Keratinocyte (primary cell): Measurements from ENCODE around the gene IGSF23. TPM values are rescaled to one million over a fixed set of nuclear protein-coding genes. Genes with fewer than 3 reads are reported as not detected.

ENCODE experiments used
- DNase-seq: peaks from one replicate; pipeline ENCODE4 v3.0.0-alpha.2; 2011; ENCODE audit warnings: low read depth, missing footprints, low spot score
- FAIRE-seq: peaks from 2 replicates; lab custom pipeline; 2011; peaks lifted over from hg19 to GRCh38; lab: Jason Lieb, UNC
- H2AFZ ChIP-seq: 2 replicates; pipeline ENCODE4 v1.6.0; 2012; ENCODE audit warnings: low read length, control low read depth, inconsistent platforms; ENCODE audit not compliant: control insufficient read depth
- H3K27ac ChIP-seq: 2 replicates; pipeline ENCODE4 v1.5.1; 2011; ENCODE audit warnings: low read length; ENCODE audit not compliant: control insufficient read depth, insufficient read depth
- H3K27me3 ChIP-seq: 3 replicates; pipeline ENCODE4 v1.6.0; 2011; ENCODE audit warnings: low read length; ENCODE audit not compliant: control insufficient read depth, insufficient read depth; ENCODE audit errors: extremely low read depth
- H3K36me3 ChIP-seq, 2 experiments: 2 replicates in 1 of 2; 3 replicates in 1 of 2; pipeline ENCODE4 v1.5.1; 2011; ENCODE audit warnings: low read length in 2 of 2, mild to moderate bottlenecking in 1 of 2; ENCODE audit not compliant: control insufficient read depth in 2 of 2, insufficient read depth in 2 of 2; ENCODE audit errors: extremely low read depth in 1 of 2
- H3K4me1 ChIP-seq: 3 replicates; pipeline ENCODE4 v1.5.1; 2011; ENCODE audit warnings: low read length; ENCODE audit not compliant: control insufficient read depth, insufficient read depth; ENCODE audit errors: extremely low read depth
- H3K4me2 ChIP-seq: 3 replicates; pipeline ENCODE4 v1.6.0; 2011; ENCODE audit warnings: low read depth, low read length; ENCODE audit not compliant: control insufficient read depth, insufficient read depth; ENCODE audit errors: extremely low read depth
- H3K4me3 ChIP-seq, 3 experiments: fragments of 200-600 bp in 1 of 3; sonication (generic) in 1 of 3; 2 replicates in 2 of 3; 3 replicates in 1 of 3; pipeline ENCODE4 v1.5.1; 2011 to 2016; ENCODE audit warnings: low read length in 3 of 3, mild to moderate bottlenecking in 3 of 3, control low read depth in 2 of 3, inconsistent platforms in 1 of 3, low read depth in 1 of 3, mixed read lengths in 1 of 3, mixed run types in 1 of 3, moderate library complexity in 1 of 3; ENCODE audit not compliant: control insufficient read depth in 2 of 3, insufficient read depth in 2 of 3; ENCODE audit errors: extremely low read depth in 1 of 3
- H3K79me2 ChIP-seq: 2 replicates; pipeline ENCODE4 v1.6.0; 2012; ENCODE audit warnings: low read length; ENCODE audit not compliant: control insufficient read depth, insufficient read depth
- H3K9ac ChIP-seq: 3 replicates; pipeline ENCODE4 v1.6.0; 2011; ENCODE audit warnings: low read length; ENCODE audit not compliant: control insufficient read depth, insufficient read depth; ENCODE audit errors: extremely low read depth
- H3K9me1 ChIP-seq: 3 replicates; pipeline ENCODE4 v1.6.0; 2011; ENCODE audit warnings: low read length; ENCODE audit not compliant: control insufficient read depth, insufficient read depth; ENCODE audit errors: extremely low read depth
- H3K9me3 ChIP-seq: 2 replicates; pipeline ENCODE4 v1.5.1; 2012; ENCODE audit warnings: low read depth, low read length; ENCODE audit not compliant: control insufficient read depth
- H4K20me1 ChIP-seq: 3 replicates; pipeline ENCODE4 v1.6.0; 2011; ENCODE audit warnings: low read length; ENCODE audit not compliant: control insufficient read depth, insufficient read depth; ENCODE audit errors: extremely low read depth
- EZH2 ChIP-seq: IDR thresholded peaks from one replicate; pipeline ENCODE4 v1.6.1; 2012; ENCODE audit warnings: inconsistent platforms, mild to moderate bottlenecking, low read length, moderate library complexity
- dilution Hi-C: fragments of 300-500 bp; cut with MboI; formaldehyde crosslinking; loops from one replicate; pipeline ENCODE4 v1.7.0; 2020; ENCODE audit warnings: low sequenced_read_pairs; ENCODE audit not compliant: extremely low pct_ligation_motif_present
- polyA plus RNA-seq, 5 experiments: library from polyadenylated mRNA; depleted of rRNA in 3 of 5; stranded (reverse) in 3 of 5; stranded (forward) in 1 of 5; unstranded in 1 of 5; fragments of >200 nt; gene quantifications; 1 replicate in 1 of 5; 2 replicates in 3 of 5; 3 replicates in 1 of 5; pipeline versions ENCODE4 v1.2.1 to v1.2.3, GENCODE V29; 2011 to 2012; ENCODE audit warnings: missing spikeins in 2 of 5, low read depth in 1 of 5, low replicate concordance in 1 of 5
- TF ChIP-seq, protein P1 (sequence below), 3 experiments: IDR thresholded peaks in 1 of 3; conservative IDR thresholded peaks in 1 of 3; optimal IDR thresholded peaks in 1 of 3; 2 replicates in 2 of 3; 3 replicates in 1 of 3; pipeline versions ENCODE3 to v1.5.1; 2011; ENCODE audit warnings: low read length in 3 of 3, mild to moderate bottlenecking in 3 of 3, moderate library complexity in 2 of 3, control low read depth in 1 of 3, inconsistent platforms in 1 of 3; ENCODE audit not compliant: insufficient read depth in 2 of 3; ENCODE audit errors: extremely low read depth in 1 of 3

Gene IGSF23
- polyA plus RNA-seq, 1 donor (not counting 4 experiments of a cell fraction or from before 2014, with no cell fraction given) = 0.07 TPM

GRCh38 chr19:44618640-44619357, 5.4 kb downstream of the IGSF23 start:
- Histone ChIP-seq H3K9ac (no peak overlapping the region), H3K36me3 (no peaks in the 10 kb centered on the region), H3K4me1 (no peaks in the 10 kb centered on the region), H3K27ac (no peak overlapping the region), H3K4me3 (no peak overlapping the region), H3K4me2 (no peak overlapping the region), H4K20me1 (no peaks in the 10 kb centered on the region), H3K79me2 (no peaks in the 10 kb centered on the region), H3K27me3 (no peaks in the 10 kb centered on the region), H3K9me3 (no peaks in the 10 kb centered on the region), H2AFZ (no peak overlapping the region), H3K9me1 (no peaks in the 10 kb centered on the region)
- TF ChIP-seq, protein P1, sequence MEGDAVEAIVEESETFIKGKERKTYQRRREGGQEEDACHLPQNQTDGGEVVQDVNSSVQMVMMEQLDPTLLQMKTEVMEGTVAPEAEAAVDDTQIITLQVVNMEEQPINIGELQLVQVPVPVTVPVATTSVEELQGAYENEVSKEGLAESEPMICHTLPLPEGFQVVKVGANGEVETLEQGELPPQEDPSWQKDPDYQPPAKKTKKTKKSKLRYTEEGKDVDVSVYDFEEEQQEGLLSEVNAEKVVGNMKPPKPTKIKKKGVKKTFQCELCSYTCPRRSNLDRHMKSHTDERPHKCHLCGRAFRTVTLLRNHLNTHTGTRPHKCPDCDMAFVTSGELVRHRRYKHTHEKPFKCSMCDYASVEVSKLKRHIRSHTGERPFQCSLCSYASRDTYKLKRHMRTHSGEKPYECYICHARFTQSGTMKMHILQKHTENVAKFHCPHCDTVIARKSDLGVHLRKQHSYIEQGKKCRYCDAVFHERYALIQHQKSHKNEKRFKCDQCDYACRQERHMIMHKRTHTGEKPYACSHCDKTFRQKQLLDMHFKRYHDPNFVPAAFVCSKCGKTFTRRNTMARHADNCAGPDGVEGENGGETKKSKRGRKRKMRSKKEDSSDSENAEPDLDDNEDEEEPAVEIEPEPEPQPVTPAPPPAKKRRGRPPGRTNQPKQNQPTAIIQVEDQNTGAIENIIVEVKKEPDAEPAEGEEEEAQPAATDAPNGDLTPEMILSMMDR (optimal IDR thresholded peaks at IDR 0.05 in 1 of 3, IDR thresholded peaks at IDR 0.05 in 1 of 3, conservative IDR thresholded peaks at IDR 0.05 in 1 of 3; ENCODE audit: extremely low read depth in 1 of 3, insufficient read depth in 2 of 3, low read length in 3 of 3) = no peak
- TF ChIP-seq EZH2 = no peak
- dilution Hi-C loops = no loop called here
- DNase-seq (no peak), FAIRE-seq (no peak)

GRCh38 chr19:44620667-44621066, 7.3 kb downstream of the IGSF23 start:
- H3K4me2 ChIP-seq = no peak overlapping the region
- H3K79me2 ChIP-seq = no peaks in the 10 kb centered on the region
- H3K9me3 ChIP-seq = no peaks in the 10 kb centered on the region
- DNase-seq (no peak), FAIRE-seq (no peak)
- H3K27ac ChIP-seq = no peak overlapping the region
- TF ChIP-seq, protein P1 (optimal IDR thresholded peaks at IDR 0.05 in 1 of 3, IDR thresholded peaks at IDR 0.05 in 1 of 3, conservative IDR thresholded peaks at IDR 0.05 in 1 of 3; ENCODE audit: extremely low read depth in 1 of 3, insufficient read depth in 2 of 3, low read length in 3 of 3) = no peak
- TF ChIP-seq EZH2 = no peak
- no peak overlapping the region for H3K9ac ChIP-seq
- H3K36me3 ChIP-seq = no peaks in the 10 kb centered on the region
- H4K20me1 ChIP-seq = no peaks in the 10 kb centered on the region
- H3K4me1 ChIP-seq = peaks cover 9% of the 10 kb centered on the region
- H3K4me3 ChIP-seq = no peak overlapping the region
- no peaks in the 10 kb centered on the region for H3K27me3 ChIP-seq
- H2AFZ ChIP-seq = no peak overlapping the region
- dilution Hi-C loops = no loop called here
- no peaks in the 10 kb centered on the region for H3K9me1 ChIP-seq
